WTC11 (cell line): ENCODE measurements around the gene CTDSPL. TPM values are rescaled to one million over a fixed set of nuclear protein-coding genes. Genes with fewer than 3 reads are reported as not detected.

Experiments used
- ATAC-seq: fragments of 200-7000 bp; cut with Tn5 transposase; 2 replicates; pipeline ENCODE4 v1.10.0; 2021; ENCODE audit warnings: mild to moderate bottlenecking, moderate library complexity
- CTCF ChIA-PET: fragments of 300-600 bp; sonication (Branson Sonifier 250); formaldehyde crosslinking; loops from one replicate; lab custom pipeline; 2021; ENCODE audit warnings: antibody characterized with exemption; lab: Charles Lee
- POLR2A ChIA-PET: fragments of 350-600 bp; sonication (Branson Sonifier 250); formaldehyde crosslinking; loops from one replicate; lab custom pipeline; 2021; ENCODE audit warnings: antibody characterized with exemption; lab: Charles Lee
- DNase-seq: peaks from one replicate; pipeline ENCODE4 v3.0.0; 2021; ENCODE audit warnings: low spot score
- H3K27ac Mint-ChIP-seq: 2 replicates; pipeline ENCODE4 v1.8.0; 2021; ENCODE audit warnings: mixed read lengths
- H3K27me3 Mint-ChIP-seq: 2 replicates; pipeline ENCODE4 v1.8.0; 2021; ENCODE audit warnings: low read depth, mild to moderate bottlenecking, moderate library complexity, mixed read lengths
- H3K36me3 Mint-ChIP-seq: 2 replicates; pipeline ENCODE4 v1.8.0; 2021; ENCODE audit warnings: mixed read lengths
- H3K4me1 Mint-ChIP-seq: 2 replicates; pipeline ENCODE4 v1.8.0; 2022; ENCODE audit warnings: mixed read lengths
- H3K4me3 Mint-ChIP-seq: 2 replicates; pipeline ENCODE4 v1.8.0; 2021; ENCODE audit warnings: mild to moderate bottlenecking, moderate library complexity, mixed read lengths
- H3K9me3 Mint-ChIP-seq: 2 replicates; pipeline ENCODE4 v1.8.0; 2021; ENCODE audit warnings: mixed read lengths
- AR ChIP-seq: fragments of 250-450 bp; sonication (Bioruptor Pico); IDR thresholded peaks from 2 replicates; pipeline ENCODE4 v1.9.0; 2021; ENCODE audit warnings: mild to moderate bottlenecking
- ATF3 ChIP-seq: sonication (generic); formaldehyde crosslinking; conservative IDR thresholded peaks from 2 replicates; pipeline ENCODE4 v1.8.1; 2022; ENCODE audit warnings: mild to moderate bottlenecking, missing genetic modification reagents
- E2F4 ChIP-seq: sonication (generic); formaldehyde crosslinking; IDR thresholded peaks from 2 replicates; pipeline ENCODE4 v1.8.1; 2022; ENCODE audit warnings: low read depth, mild to moderate bottlenecking, moderate library complexity, missing genetic modification reagents, borderline replicate concordance
- ELF4 ChIP-seq: sonication (generic); formaldehyde crosslinking; IDR thresholded peaks from 2 replicates; pipeline ENCODE4 v1.8.1; 2022; ENCODE audit warnings: low read depth, mild to moderate bottlenecking, moderate library complexity, missing genetic modification reagents
- IRF1 ChIP-seq: sonication (generic); formaldehyde crosslinking; IDR thresholded peaks from 2 replicates; pipeline ENCODE4 v1.8.0; 2023; ENCODE audit warnings: missing genetic modification reagents
- IRF2 ChIP-seq: sonication (generic); formaldehyde crosslinking; IDR thresholded peaks from 2 replicates; pipeline ENCODE4 v1.8.0; 2022; ENCODE audit warnings: low read depth, missing genetic modification reagents, borderline replicate concordance
- MAX ChIP-seq: sonication (generic); formaldehyde crosslinking; IDR thresholded peaks from 2 replicates; pipeline ENCODE4 v1.8.0; 2022; ENCODE audit warnings: mild to moderate bottlenecking, missing genetic modification reagents
- MXD4 ChIP-seq: fragments of 250-450 bp; sonication (Bioruptor Pico); IDR thresholded peaks from 2 replicates; pipeline ENCODE4 v1.8.0; 2021; ENCODE audit warnings: mild to moderate bottlenecking, moderate library complexity, borderline replicate concordance
- NR1H2 ChIP-seq: sonication (generic); formaldehyde crosslinking; IDR thresholded peaks from 2 replicates; pipeline ENCODE4 v1.9.0; 2021; ENCODE audit warnings: mild to moderate bottlenecking, moderate library complexity, missing genetic modification reagents
- PREB ChIP-seq: sonication (generic); formaldehyde crosslinking; IDR thresholded peaks from 2 replicates; pipeline ENCODE4 v1.8.1; 2022; ENCODE audit warnings: mild to moderate bottlenecking, missing genetic modification reagents, moderate library complexity, borderline replicate concordance
- RORB ChIP-seq: fragments of 250-450 bp; sonication (Bioruptor Pico); IDR thresholded peaks from 2 replicates; pipeline ENCODE4 v1.9.0; 2021; ENCODE audit warnings: mild to moderate bottlenecking
- SMAD4 ChIP-seq: sonication (generic); formaldehyde crosslinking; IDR thresholded peaks from 2 replicates; pipeline ENCODE4 v1.8.0; 2022; ENCODE audit warnings: mild to moderate bottlenecking, missing genetic modification reagents
- TEAD4 ChIP-seq: sonication (generic); formaldehyde crosslinking; IDR thresholded peaks from 2 replicates; pipeline ENCODE4 v1.8.0; 2022; ENCODE audit warnings: mild to moderate bottlenecking, missing genetic modification reagents
- ZBTB21 ChIP-seq: sonication (generic); formaldehyde crosslinking; IDR thresholded peaks from 2 replicates; pipeline ENCODE4 v1.8.1; 2023; ENCODE audit warnings: mild to moderate bottlenecking, missing genetic modification reagents, borderline replicate concordance
- ZNF281 ChIP-seq: sonication (generic); formaldehyde crosslinking; IDR thresholded peaks from 2 replicates; pipeline ENCODE4 v1.8.0; 2023; ENCODE audit warnings: mild to moderate bottlenecking, missing genetic modification reagents
- ZNF416 ChIP-seq: fragments of 250-450 bp; sonication (Bioruptor Pico); IDR thresholded peaks from 2 replicates; pipeline ENCODE4 v1.9.0; 2021; ENCODE audit warnings: mild to moderate bottlenecking, inconsistent platforms
- ZNF512 ChIP-seq: sonication (generic); formaldehyde crosslinking; IDR thresholded peaks from 2 replicates; pipeline ENCODE4 v1.8.1; 2022; ENCODE audit warnings: missing genetic modification reagents, borderline replicate concordance
- total RNA-seq: library from RNA; stranded (reverse); gene quantifications from 3 replicates; pipeline ENCODE4 v1.2.3, GENCODE V29; 2021

CTDSPL gene
- total RNA-seq, 1 experiment from 2014 or later: 41.2 TPM

GRCh38 chr3:37897763-37898162 lies 36.1 kb downstream of the CTDSPL start (continued):
- no peak for TF ChIP-seq PREB
- TF ChIP-seq, all 79 proteins: peak for 0

GRCh38 chr3:37898424-37898823 lies 36.7 kb downstream of the CTDSPL start:
- Mint-ChIP-seq H3K4me3 (no peak overlapping the region), H3K4me1 (peaks cover 20% of the 10 kb centered on the region), H3K36me3 (no peaks in the 10 kb centered on the region), H3K27me3 (no peaks in the 10 kb centered on the region), H3K9me3 (no peaks in the 10 kb centered on the region), H3K27ac (peak overlapping the region; percentile 74; the same call in 1 of the 2 replicates)
- no peak for TF ChIP-seq E2F4
- TF ChIP-seq TEAD4 (CRISPR knock-in tag): no peak
- no peak for TF ChIP-seq ATF3 (CRISPR knock-in tag)
- no peak for TF ChIP-seq ZNF281 (CRISPR knock-in tag)
- no peak for TF ChIP-seq ZNF416 (CRISPR knock-in tag)
- no peak for TF ChIP-seq AR
- no peak for TF ChIP-seq ELF4 (CRISPR knock-in tag)
- TF ChIP-seq ZBTB21 (CRISPR knock-in tag): no peak
- TF ChIP-seq NR1H2 (CRISPR knock-in tag): no peak
- no peak for TF ChIP-seq IRF1 (CRISPR knock-in tag)
- DNase-seq: no peak
- CTCF ChIA-PET: interaction anchor here (1.2 kb wide), 2 partner anchors 13 to 76 kb away, joined by 3 to 5 read pairs; no protein-coding TSS in a partner anchor
- POLR2A ChIA-PET: no interaction called here
- no peak for ATAC-seq

GRCh38 chr3:37899101-37899707 lies 37.5 kb downstream of the CTDSPL start:
- H3K27me3 Mint-ChIP-seq: no peaks in the 10 kb centered on the region
- no peak for DNase-seq
- TF ChIP-seq IRF2 (CRISPR knock-in tag): no peak
- TF ChIP-seq ZNF512 (CRISPR knock-in tag): no peak
- TF ChIP-seq MXD4: no peak
- TF ChIP-seq MAX (CRISPR knock-in tag): no peak
- no peak for TF ChIP-seq SMAD4 (CRISPR knock-in tag)
- TF ChIP-seq RORB (CRISPR knock-in tag): no peak
- TF ChIP-seq, all 79 proteins: peak for 0
- Mint-ChIP-seq H3K4me1 (peaks cover 23% of the 10 kb centered on the region), H3K9me3 (no peaks in the 10 kb centered on the region), H3K4me3 (no peak overlapping the region), H3K36me3 (no peaks in the 10 kb centered on the region), H3K27ac (peak overlapping the region; percentile 74; the same call in 1 of the 2 replicates)
- peak; percentile 78 for ATAC-seq
- ChIA-PET CTCF (interaction anchor here (1.1 to 1.2 kb wide), 2 partner anchors 68 to 75 kb away, joined by 3 to 5 read pairs; no protein-coding TSS in a partner anchor), POLR2A (no interaction called here)
